KMS-11 (cell line): ENCODE data around the gene CCDC18.

Experiments used
- H2AFZ ChIP-seq: fragments of 200-600 bp; sonication (generic); 2 replicates; pipeline ENCODE4 v1.6.1; 2016; ENCODE audit warnings: antibody characterized with exemption, mixed run types, low read depth
- H3K27ac ChIP-seq: fragments of 200-600 bp; sonication (generic); 2 replicates; pipeline ENCODE4 v1.6.1; 2016; ENCODE audit warnings: mild to moderate bottlenecking, mixed run types
- H3K27me3 ChIP-seq: fragments of 200-600 bp; sonication (generic); 2 replicates; pipeline ENCODE4 v1.6.1; 2017; ENCODE audit warnings: mild to moderate bottlenecking, low read depth, mixed run types, moderate library complexity; ENCODE audit not compliant: insufficient read depth
- H3K36me3 ChIP-seq: fragments of 200-600 bp; sonication (generic); 2 replicates; pipeline ENCODE4 v1.6.1; 2017; ENCODE audit warnings: mild to moderate bottlenecking, mixed run types; ENCODE audit not compliant: insufficient read depth
- H3K4me1 ChIP-seq: fragments of 200-600 bp; sonication (generic); 2 replicates; pipeline ENCODE4 v1.6.1; 2016; ENCODE audit warnings: mild to moderate bottlenecking, low read depth, mixed run types; ENCODE audit not compliant: poor library complexity, severe bottlenecking
- H3K4me2 ChIP-seq: fragments of 200-600 bp; sonication (generic); 2 replicates; pipeline ENCODE4 v1.7.0; 2016; ENCODE audit warnings: mild to moderate bottlenecking, mixed run types
- H3K4me3 ChIP-seq: fragments of 200-600 bp; sonication (generic); IDR thresholded peaks from 2 replicates; pipeline ENCODE4 v1.6.1; 2017; ENCODE audit warnings: low read depth, low read length, mixed read lengths; ENCODE audit not compliant: insufficient read depth
- H3K79me2 ChIP-seq: fragments of 200-600 bp; sonication (generic); 2 replicates; pipeline ENCODE4 v1.6.1; 2016; ENCODE audit warnings: low read depth, mixed run types; ENCODE audit not compliant: insufficient read depth
- H3K9ac ChIP-seq: fragments of 200-600 bp; sonication (generic); 2 replicates; pipeline ENCODE4 v1.6.1; 2016; ENCODE audit warnings: mild to moderate bottlenecking, mixed run types
- H4K20me1 ChIP-seq: fragments of 200-600 bp; sonication (generic); 2 replicates; pipeline ENCODE4 v1.6.1; 2016; ENCODE audit warnings: mild to moderate bottlenecking, mixed run types; ENCODE audit not compliant: insufficient read depth
- TF ChIP-seq, protein P1 (sequence below): fragments of 200-600 bp; sonication (generic); conservative IDR thresholded peaks from 2 replicates; pipeline ENCODE4 v1.6.1; 2017; ENCODE audit warnings: low read depth, mild to moderate bottlenecking, antibody characterized with exemption, low read length, moderate library complexity, mixed read lengths

The CCDC18 gene

DNA sequence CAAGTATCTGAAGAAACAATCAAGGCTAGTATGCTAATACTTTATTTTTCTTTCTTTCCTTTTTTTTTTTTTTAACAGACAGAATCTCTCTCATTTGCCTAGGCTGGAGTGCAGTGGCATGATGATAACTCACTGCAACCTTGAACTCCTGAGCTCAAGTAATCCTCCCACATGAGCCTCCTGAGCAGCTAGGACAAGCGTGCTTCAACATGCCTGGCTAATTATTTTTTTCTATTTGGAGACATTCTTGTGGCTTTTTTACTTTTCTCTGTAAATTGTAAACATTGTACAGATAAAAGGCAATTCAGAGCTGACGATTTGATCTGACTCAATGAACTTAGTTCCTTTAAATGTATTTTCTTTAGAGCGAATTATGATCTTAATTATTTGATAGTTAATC lies 41.4 kb downstream of the CCDC18 start:
- H3K79me2 ChIP-seq: no peaks in the 10 kb centered on the region
- H3K4me3 ChIP-seq: no peak overlapping the region
- H3K4me2 ChIP-seq: no peak overlapping the region
- H3K9ac ChIP-seq: no peak overlapping the region
- no peaks in the 10 kb centered on the region for H3K36me3 ChIP-seq
- no peak overlapping the region for H2AFZ ChIP-seq
- no peak overlapping the region for H3K27ac ChIP-seq
- H3K27me3 ChIP-seq: no peaks in the 10 kb centered on the region
- TF ChIP-seq, protein P1, sequence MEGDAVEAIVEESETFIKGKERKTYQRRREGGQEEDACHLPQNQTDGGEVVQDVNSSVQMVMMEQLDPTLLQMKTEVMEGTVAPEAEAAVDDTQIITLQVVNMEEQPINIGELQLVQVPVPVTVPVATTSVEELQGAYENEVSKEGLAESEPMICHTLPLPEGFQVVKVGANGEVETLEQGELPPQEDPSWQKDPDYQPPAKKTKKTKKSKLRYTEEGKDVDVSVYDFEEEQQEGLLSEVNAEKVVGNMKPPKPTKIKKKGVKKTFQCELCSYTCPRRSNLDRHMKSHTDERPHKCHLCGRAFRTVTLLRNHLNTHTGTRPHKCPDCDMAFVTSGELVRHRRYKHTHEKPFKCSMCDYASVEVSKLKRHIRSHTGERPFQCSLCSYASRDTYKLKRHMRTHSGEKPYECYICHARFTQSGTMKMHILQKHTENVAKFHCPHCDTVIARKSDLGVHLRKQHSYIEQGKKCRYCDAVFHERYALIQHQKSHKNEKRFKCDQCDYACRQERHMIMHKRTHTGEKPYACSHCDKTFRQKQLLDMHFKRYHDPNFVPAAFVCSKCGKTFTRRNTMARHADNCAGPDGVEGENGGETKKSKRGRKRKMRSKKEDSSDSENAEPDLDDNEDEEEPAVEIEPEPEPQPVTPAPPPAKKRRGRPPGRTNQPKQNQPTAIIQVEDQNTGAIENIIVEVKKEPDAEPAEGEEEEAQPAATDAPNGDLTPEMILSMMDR: no peak
- H4K20me1 ChIP-seq: no peaks in the 10 kb centered on the region
- H3K4me1 ChIP-seq: peaks cover 29% of the 10 kb centered on the region

DNA sequence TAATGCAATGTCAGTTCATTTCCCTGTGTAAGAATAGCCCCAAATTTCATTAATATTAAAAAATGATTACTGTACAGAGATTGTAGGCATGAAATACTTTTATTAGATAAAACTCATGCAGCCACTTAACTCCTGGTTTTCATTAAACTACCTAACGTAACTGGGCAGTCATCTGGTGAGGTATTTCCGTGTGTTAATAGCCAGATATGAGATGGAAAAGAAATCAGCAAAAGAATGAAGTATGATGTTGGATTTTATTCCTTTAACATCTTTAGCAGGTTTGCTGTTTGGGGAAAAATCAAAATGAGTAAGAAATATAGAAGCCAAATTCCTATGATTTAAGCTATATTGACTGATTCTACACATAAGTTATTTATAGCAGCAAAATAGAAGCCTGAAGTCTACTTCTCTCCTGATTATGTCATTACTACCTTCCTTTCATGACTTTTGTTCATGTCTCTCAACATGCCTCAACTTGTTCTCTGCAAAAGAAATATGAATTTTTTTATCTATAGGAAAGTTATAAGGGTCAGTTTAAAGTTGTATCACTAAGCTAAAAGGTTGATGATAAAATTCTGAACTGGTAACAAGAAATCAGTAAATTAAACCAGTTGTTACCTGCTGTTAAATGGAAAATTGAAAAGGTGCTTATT lies 42.6 kb downstream of the CCDC18 start:
- no peaks in the 10 kb centered on the region for H3K36me3 ChIP-seq

DNA sequence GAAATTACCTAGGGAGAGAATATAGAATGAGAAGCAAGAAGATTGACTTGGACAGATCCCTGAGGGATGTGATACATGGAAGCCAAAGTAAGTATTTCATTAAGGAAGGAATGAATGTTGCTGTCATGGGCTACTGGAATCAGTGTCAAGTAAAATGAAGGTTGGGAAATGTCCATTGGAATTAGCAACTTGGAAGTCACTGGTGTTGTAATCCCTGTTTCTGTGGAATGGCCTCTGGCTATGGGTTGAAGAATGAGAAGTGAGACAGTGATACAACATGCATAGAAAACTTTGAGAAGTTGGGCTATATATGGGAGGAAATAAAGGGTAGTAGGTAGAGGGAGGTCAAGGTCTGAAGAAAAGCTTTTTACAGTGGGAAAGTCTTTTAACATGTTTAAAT lies 54.7 kb downstream of the CCDC18 start:
- H3K9ac ChIP-seq: no peak overlapping the region
- H3K79me2 ChIP-seq: no peaks in the 10 kb centered on the region
- no peaks in the 10 kb centered on the region for H4K20me1 ChIP-seq
- TF ChIP-seq, protein P1: no peak
- no peaks in the 10 kb centered on the region for H3K4me1 ChIP-seq
- no peak overlapping the region for H2AFZ ChIP-seq
- H3K36me3 ChIP-seq: no peaks in the 10 kb centered on the region
- no peaks in the 10 kb centered on the region for H3K27me3 ChIP-seq
- no peak overlapping the region for H3K4me3 ChIP-seq
- no peak overlapping the region for H3K27ac ChIP-seq
- H3K4me2 ChIP-seq: no peak overlapping the region

More for the DNA sequence above, 42.6 kb downstream of the CCDC18 start:
- no peak overlapping the region for H3K27ac ChIP-seq
- no peaks in the 10 kb centered on the region for H3K79me2 ChIP-seq
- no peak overlapping the region for H3K4me3 ChIP-seq
- peaks cover 29% of the 10 kb centered on the region for H3K4me1 ChIP-seq
- no peak overlapping the region for H3K9ac ChIP-seq
- H2AFZ ChIP-seq: no peak overlapping the region
- H4K20me1 ChIP-seq: no peaks in the 10 kb centered on the region
- no peaks in the 10 kb centered on the region for H3K27me3 ChIP-seq
- no peak overlapping the region for H3K4me2 ChIP-seq
- TF ChIP-seq, protein P1: no peak

DNA sequence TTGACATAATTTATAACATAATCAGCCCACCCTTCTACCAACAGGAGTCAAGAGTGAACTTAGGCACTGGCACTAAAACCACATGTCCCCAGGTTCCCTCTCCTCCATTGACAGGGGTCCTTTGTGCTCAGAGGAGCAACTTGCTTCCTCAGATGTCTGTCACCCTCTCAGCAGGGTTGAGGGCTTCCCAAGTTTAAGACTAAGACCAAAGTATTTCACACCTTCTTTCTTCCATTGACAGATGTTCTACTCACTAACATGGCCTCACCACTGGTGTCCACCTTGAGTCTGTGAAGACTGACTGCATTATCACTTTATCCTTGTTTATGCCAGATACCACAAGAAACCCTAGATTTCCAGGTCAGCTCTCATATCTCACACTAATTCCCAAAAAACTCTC lies 56.5 kb downstream of the CCDC18 start:
- Histone ChIP-seq H3K4me2 (no peak overlapping the region), H3K4me3 (no peak overlapping the region), H3K9ac (no peak overlapping the region), H3K79me2 (no peaks in the 10 kb centered on the region), H3K36me3 (no peaks in the 10 kb centered on the region), H3K27me3 (no peaks in the 10 kb centered on the region), H3K27ac (no peak overlapping the region), H4K20me1 (no peaks in the 10 kb centered on the region), H3K4me1 (no peaks in the 10 kb centered on the region), H2AFZ (no peak overlapping the region)
- TF ChIP-seq, protein P1: no peak
